NCI-H187 (cell line): ENCODE data around the gene PODN.

ENCODE experiments used
- DNase-seq, 2 experiments: peaks; one replicate each; lab custom pipeline; 2025; lab: John Stamatoyannopoulos, UW

The PODN gene

DNA sequence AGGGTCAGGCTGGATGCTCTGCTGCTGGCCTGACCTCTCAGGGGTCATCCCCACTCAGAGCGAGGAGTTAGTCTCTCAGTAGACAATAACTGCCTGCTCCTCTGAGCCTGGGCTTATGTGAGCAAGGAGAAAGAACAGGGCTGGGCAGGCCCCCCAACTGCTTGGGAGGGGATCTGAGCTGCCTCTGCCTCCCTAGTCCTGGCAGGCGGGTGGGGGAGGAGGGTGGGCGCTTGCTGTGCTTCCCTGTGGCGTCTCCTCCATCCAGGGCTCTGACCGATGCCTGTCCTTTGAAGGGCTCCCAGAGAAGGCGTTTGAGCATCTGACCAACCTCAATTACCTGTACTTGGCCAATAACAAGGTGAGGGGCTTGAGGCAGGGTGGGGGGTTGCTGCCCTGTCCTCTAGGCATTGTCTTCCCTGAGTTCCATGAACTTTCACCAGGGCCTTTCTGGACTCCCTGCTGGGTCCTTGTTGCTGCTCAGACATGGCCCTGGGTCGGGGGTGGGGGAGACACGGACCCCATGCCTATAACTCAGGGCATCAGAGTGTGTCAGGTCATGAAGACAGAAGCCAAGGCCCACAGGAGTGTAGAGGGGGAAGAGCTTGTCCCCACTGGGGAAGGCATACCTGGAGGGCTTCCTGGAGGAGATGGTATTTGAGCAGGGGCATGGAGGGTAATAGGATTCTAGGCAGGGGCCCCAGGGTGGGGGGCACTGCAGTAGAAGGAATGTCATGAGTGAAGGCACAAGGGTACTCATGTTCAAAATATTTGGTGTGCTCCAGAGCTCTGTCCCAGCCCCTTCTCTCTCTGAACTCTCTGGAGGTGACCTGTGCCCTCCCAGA lies 12.5 kb downstream of the PODN start:
- no peak for DNase-seq

- no peak for DNase-seq
Observed at GRCh38 chr1:53075206-53075605, 13.2 kb downstream of the PODN start.

- no peak for DNase-seq
Observed at GRCh38 chr1:53075761-53076163, 13.7 kb downstream of the PODN start.

GRCh38 chr1:53076165-53076564 lies 14.2 kb downstream of the PODN start:
- DNase-seq = no peak

GRCh38 chr1:53076721-53077598 lies 14.9 kb downstream of the PODN start:
- DNase-seq = no peak

- no peak for DNase-seq
Observed at GRCh38 chr1:53077599-53077965, 15.6 kb downstream of the PODN start.

- no peak for DNase-seq
Observed at GRCh38 chr1:53078333-53079101, 16.5 kb downstream of the PODN start.

- no peak for DNase-seq
Observed at GRCh38 chr1:53079251-53079650, 17.2 kb downstream of the PODN start.

DNA sequence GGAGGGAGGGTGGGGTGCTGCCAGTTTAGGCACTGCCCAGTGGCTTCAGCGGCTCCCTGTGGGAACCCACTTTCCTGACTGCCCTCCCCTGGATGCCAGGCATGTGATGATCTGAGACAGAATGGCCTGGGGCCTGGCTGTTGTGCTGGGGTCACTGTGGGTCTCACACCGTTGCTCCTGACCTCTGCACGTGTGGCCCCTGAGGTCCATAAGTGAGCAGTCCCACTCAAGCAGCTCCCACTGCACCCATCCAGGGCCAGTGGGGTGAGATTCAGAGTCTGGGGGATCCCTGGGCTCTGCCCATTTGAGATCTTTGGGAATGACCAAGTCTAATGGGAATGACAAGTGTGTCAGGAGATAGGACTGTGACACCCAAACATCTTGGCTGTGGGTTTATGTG lies 18.0 kb downstream of the PODN start:
- no peak for DNase-seq

- no peak for DNase-seq
Observed at GRCh38 chr1:53080769-53081168, 18.8 kb downstream of the PODN start.

GRCh38 chr1:53081384-53082066 lies 19.5 kb downstream of the PODN start:
- DNase-seq = no peak

- no peak for DNase-seq
Observed at GRCh38 chr1:53082826-53083455, 20.9 kb downstream of the PODN start.

- no peak for DNase-seq
Observed at GRCh38 chr1:53083636-53084588, 21.9 kb downstream of the PODN start.

- DNase-seq = no peak
Observed at GRCh38 chr1:53084589-53084971, 22.6 kb downstream of the PODN start.

DNA sequence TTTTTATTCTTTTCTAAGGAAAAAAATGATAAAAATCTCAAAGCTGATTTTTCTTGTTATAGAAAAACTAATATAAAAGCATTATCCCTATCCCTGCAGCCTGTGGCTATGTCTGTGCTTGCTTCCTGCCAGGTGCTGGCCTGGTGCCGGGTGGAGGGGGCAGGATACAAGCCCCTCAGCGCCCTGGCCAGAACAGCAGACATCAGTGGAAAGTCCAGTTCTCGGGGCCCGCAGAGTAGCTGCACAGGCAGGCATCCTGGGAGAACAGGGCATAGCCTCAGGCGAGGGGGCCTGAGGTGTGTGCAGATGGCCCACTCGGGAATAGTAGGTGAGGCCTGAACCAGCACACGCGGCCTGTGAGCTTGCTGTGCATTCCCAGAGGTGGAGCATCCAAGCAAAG lies 23.4 kb downstream of the PODN start:
- no peak for DNase-seq

GRCh38 chr1:53086491-53087070 lies 24.6 kb downstream of the PODN start:
- no peak for DNase-seq

DNA sequence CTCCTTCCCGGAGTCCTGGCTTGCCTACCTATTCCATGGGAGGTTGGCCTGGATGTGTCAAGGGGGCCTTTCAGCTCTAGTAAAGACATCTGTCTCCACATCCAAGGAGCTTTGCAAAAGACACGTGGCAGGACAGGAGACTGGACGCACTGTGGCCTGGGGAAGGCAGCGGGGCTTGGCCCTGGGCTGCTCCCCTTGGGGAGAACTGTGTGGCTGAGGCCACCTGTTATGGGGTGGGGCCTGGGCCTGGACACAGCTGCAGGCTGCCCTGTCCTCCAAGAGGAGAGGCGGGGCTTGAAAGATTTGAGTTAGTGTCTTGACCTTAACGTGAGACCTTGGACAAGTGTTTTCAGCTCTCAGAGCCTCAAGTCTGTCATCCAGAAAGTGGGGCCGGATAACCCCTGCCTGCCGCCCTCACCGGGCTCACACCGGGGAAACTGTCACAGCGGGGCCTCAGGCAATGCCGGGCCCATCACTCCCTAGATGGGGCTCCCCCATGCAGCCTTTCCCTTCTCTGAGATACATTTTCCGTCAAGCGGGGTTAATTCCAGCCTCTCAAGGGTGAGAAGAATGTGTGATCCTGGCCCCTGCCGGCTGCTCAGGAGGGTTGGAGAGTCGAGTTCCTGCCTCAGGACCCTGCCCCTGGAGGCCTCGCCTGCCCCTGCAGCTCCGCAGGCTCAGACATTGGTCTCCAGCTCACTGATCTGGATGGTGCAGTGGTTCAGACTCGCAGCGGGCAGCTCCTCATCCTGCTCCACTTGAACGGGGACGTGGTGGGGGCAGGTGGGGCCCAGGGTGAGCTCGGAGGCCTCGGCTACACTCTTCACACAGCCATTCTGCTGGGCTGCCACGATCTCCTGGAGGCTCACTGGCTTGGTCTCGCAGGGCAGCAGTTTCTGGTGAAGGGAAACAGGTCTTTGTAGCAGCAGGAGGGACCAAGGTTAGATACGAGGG lies 25.6 kb downstream of the PODN start:
- no peak for DNase-seq

DNA sequence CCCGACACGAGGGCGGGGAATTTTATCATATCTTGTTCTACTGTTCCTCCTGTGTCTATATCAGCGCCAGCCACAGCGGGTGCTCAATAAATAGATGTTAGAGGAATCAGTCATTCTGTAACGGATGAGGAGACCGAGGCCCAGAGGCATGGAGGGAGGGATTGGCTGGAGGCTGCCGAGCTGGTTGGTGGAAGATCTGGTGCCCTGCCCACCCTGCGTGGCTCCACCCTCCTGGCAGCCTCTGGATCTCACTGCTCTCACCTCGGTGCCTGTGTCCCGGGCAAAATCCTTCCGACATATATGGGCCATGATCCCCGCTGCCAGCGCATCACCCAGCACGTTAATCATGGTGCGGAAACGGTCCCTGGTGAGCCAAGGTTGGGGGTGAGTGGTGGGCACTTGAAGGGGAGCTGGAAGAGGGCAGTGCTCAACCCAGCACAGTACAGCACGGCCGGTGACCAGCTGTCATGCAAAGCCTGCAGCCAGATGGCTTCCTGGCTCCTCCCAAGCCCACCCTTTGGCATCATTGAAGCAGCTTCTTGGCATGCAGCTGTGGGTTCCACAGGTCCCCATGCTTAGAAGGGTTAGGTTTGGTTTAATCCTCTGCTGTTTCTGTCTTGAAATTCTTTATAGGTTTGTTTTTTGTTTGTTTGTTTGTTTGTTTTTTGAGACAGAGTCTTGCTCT lies 26.7 kb downstream of the PODN start:
- DNase-seq = no peak
